ENCODE measurements around the gene PDS5B.
"Not testable (repeated sequence)": the region's sequence is repeated elsewhere in the genome, so short reads cannot be mapped to it uniquely, and the experiment has no call there.

Gene PDS5B

GRCh38 chr13:32548837-32549236 is 37.4 kb upstream of the PDS5B start:
- DNase-seq (ENCODE audit: insufficient read length, low spot score), result no peak
- no peak for TF ChIP-seq CTCF (IDR thresholded peaks at IDR 0.05; ENCODE audit: insufficient read depth, missing control alignments)
- no peak for FAIRE-seq

GRCh38 chr13:32549788-32550187 is 36.5 kb upstream of the PDS5B start:
- DNase-seq (ENCODE audit: insufficient read length, low spot score) (no peak), FAIRE-seq (no peak)
- no peak for TF ChIP-seq CTCF (IDR thresholded peaks at IDR 0.05; ENCODE audit: insufficient read depth, missing control alignments)

GRCh38 chr13:32553720-32554119 is 32.5 kb upstream of the PDS5B start:
- DNase-seq (ENCODE audit: insufficient read length, low spot score), result no peak
- TF ChIP-seq CTCF (IDR thresholded peaks at IDR 0.05; ENCODE audit: insufficient read depth, missing control alignments), result no peak
- FAIRE-seq, result no peak

GRCh38 chr13:32555613-32556012 is 30.6 kb upstream of the PDS5B start:
- DNase-seq (ENCODE audit: insufficient read length, low spot score) (no peak), FAIRE-seq (no peak)
- TF ChIP-seq CTCF (IDR thresholded peaks at IDR 0.05; ENCODE audit: insufficient read depth, missing control alignments), result no peak

- DNase-seq (ENCODE audit: insufficient read length, low spot score); FAIRE-seq: not testable (repeated sequence)
Measured at GRCh38 chr13:32560842-32561241, 25.4 kb upstream of the PDS5B start.

GRCh38 chr13:32575687-32576086 is 10.6 kb upstream of the PDS5B start:
- not testable (repeated sequence) for FAIRE-seq

GRCh38 chr13:32577032-32577431 is 9.2 kb upstream of the PDS5B start:
- DNase-seq (ENCODE audit: insufficient read length, low spot score), result no peak
- FAIRE-seq, result no peak
- no peak for TF ChIP-seq CTCF (IDR thresholded peaks at IDR 0.05; ENCODE audit: insufficient read depth, missing control alignments)

More at GRCh38 chr13:32575687-32576086, 10.6 kb upstream of the PDS5B start:
- not testable (repeated sequence) for DNase-seq (ENCODE audit: insufficient read length, low spot score)

- DNase-seq (ENCODE audit: insufficient read length, low spot score), result no peak
- no peak for FAIRE-seq
- TF ChIP-seq CTCF (IDR thresholded peaks at IDR 0.05; ENCODE audit: insufficient read depth, missing control alignments), result peak; percentile 67
Measured at GRCh38 chr13:32581177-32581786, 5.0 kb upstream of the PDS5B start.
